ENCODE data around the gene LRRC23. TPM values are rescaled to one million over a fixed set of nuclear protein-coding genes. Genes with fewer than 3 reads are reported as not detected.
A peak's percentile ranks its signal among the peaks of the same experiment; 100 is the strongest.
"Not testable (repeated sequence)": the region's sequence is repeated elsewhere in the genome, so short reads cannot be mapped to it uniquely, and the experiment has no call there.

LRRC23 gene
- total and polyA plus RNA-seq, 2 donors from 2014 or later: 16.6 to 19.7 TPM

GRCh38 chr12:6902448-6902847, 2.2 kb upstream of the LRRC23 start:
- Histone ChIP-seq H3K9me3 (ENCODE audit: control insufficient read depth in 2 of 3, insufficient read depth in 1 of 3, low read length in 3 of 3) (no peaks in the 10 kb centered on the region), H3K9ac (ENCODE audit: low read length in 3 of 3) (no peak overlapping the region), H3K4me1 (ENCODE audit: control insufficient read depth in 2 of 3, insufficient read depth in 2 of 3, low read depth in 1 of 3, low read length in 3 of 3) (peaks cover 0 to 11% (median 3%) of the 10 kb centered on the region in 3 donors), H3K27ac (ENCODE audit: low read depth in 2 of 2, low read length in 2 of 2) (no peak overlapping the region), H3K36me3 (ENCODE audit: control insufficient read depth in 2 of 3, insufficient read depth in 3 of 3, low read length in 3 of 3) (peaks cover 0 to 4% (median 0%) of the 10 kb centered on the region in 3 donors), H3K27me3 (ENCODE audit: control insufficient read depth, insufficient read depth, low read length) (no peaks in the 10 kb centered on the region), H3K4me3 (ENCODE audit: low read length in 3 of 3) (no peak overlapping the region)
- TF ChIP-seq CTCF (IDR thresholded peaks at IDR 0.05; ENCODE audit: borderline replicate concordance, extremely low read depth, insufficient read depth): no peak
- FAIRE-seq (no peak), DNase-seq (no peak)
- intact Hi-C loops (cut with DNase I): no loop called here

- no peaks in the 10 kb centered on the region for H3K9me3 ChIP-seq (ENCODE audit: control insufficient read depth in 2 of 3, insufficient read depth in 1 of 3, low read length in 3 of 3)
- peaks cover 0 to 4% (median 0%) of the 10 kb centered on the region in 3 donors for H3K36me3 ChIP-seq (ENCODE audit: control insufficient read depth in 2 of 3, insufficient read depth in 3 of 3, low read length in 3 of 3)
- intact Hi-C loops (cut with DNase I): no loop called here
- no peak overlapping the region for H3K27ac ChIP-seq (ENCODE audit: low read depth in 2 of 2, low read length in 2 of 2)
- DNase-seq (peak in 2 of 5 donors; percentile 57 to 58), FAIRE-seq (no peak)
- no peak overlapping the region for H3K9ac ChIP-seq (ENCODE audit: low read length in 3 of 3)
- peaks cover 0 to 11% (median 3%) of the 10 kb centered on the region in 3 donors for H3K4me1 ChIP-seq (ENCODE audit: control insufficient read depth in 2 of 3, insufficient read depth in 2 of 3, low read depth in 1 of 3, low read length in 3 of 3)
- TF ChIP-seq CTCF (IDR thresholded peaks at IDR 0.05; ENCODE audit: borderline replicate concordance, extremely low read depth, insufficient read depth): no peak
- peak overlapping the region in 1 of 3 donors; percentile 89 for H3K4me3 ChIP-seq (ENCODE audit: low read length in 3 of 3)
- H3K27me3 ChIP-seq (ENCODE audit: control insufficient read depth, insufficient read depth, low read length): no peaks in the 10 kb centered on the region
Observed at GRCh38 chr12:6903722-6904121, 900 bp upstream of the LRRC23 start.

DNA sequence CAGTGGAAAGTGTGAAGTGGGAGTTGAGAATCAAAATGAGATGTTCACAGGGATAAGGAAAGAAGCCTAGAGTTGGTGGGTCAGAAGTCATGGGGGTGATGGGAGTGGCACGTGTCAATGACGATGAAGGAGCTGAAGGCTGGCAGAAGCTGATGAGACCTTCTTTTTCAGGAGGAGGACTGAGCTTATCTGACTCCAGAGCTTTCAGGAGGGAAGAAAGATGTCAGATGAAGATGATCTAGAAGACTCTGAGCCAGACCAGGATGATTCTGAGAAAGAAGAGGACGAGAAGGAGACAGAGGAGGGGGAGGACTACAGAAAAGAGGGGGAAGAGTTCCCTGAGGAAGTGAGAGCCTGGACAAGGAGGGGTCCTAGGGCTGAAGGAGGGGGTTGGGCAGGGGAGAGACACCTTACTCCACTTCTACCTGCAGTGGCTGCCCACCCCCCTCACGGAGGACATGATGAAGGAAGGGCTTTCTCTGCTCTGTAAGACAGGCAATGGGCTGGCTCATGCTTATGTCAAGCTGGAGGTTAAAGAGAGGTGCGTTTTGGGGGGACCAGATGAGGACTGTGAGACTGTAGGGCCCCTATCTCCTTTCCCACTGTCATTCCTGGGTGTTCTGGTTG, 905 bp downstream of the LRRC23 start:
- peak overlapping the region in 2 of 3 donors; percentile 89 to 96 for H3K4me3 ChIP-seq (ENCODE audit: low read length in 3 of 3)
- peak in 1 of 5 donors; percentile 32 for DNase-seq
- no peaks in the 10 kb centered on the region for H3K9me3 ChIP-seq (ENCODE audit: control insufficient read depth in 2 of 3, insufficient read depth in 1 of 3, low read length in 3 of 3)
- TF ChIP-seq CTCF (IDR thresholded peaks at IDR 0.05; ENCODE audit: borderline replicate concordance, extremely low read depth, insufficient read depth): no peak
- H3K4me1 ChIP-seq (ENCODE audit: control insufficient read depth in 2 of 3, insufficient read depth in 2 of 3, low read depth in 1 of 3, low read length in 3 of 3): peaks cover 0 to 11% (median 3%) of the 10 kb centered on the region in 3 donors
- intact Hi-C loops (cut with DNase I): no loop called here
- H3K36me3 ChIP-seq (ENCODE audit: control insufficient read depth in 2 of 3, insufficient read depth in 3 of 3, low read length in 3 of 3): peaks cover 0 to 4% (median 0%) of the 10 kb centered on the region in 3 donors
- no peaks in the 10 kb centered on the region for H3K27me3 ChIP-seq (ENCODE audit: control insufficient read depth, insufficient read depth, low read length)
- no peak for FAIRE-seq
- H3K9ac ChIP-seq (ENCODE audit: low read length in 3 of 3): peak overlapping the region in 2 of 3 donors; percentile 92 to 94
- no peak overlapping the region for H3K27ac ChIP-seq (ENCODE audit: low read depth in 2 of 2, low read length in 2 of 2)

GRCh38 chr12:6908141-6908540, 3.5 kb downstream of the LRRC23 start:
- DNase-seq; intact Hi-C loops (cut with DNase I); H3K27me3 ChIP-seq (ENCODE audit: control insufficient read depth, insufficient read depth, low read length); H3K36me3 ChIP-seq (ENCODE audit: control insufficient read depth in 2 of 3, insufficient read depth in 3 of 3, low read length in 3 of 3); H3K4me3 ChIP-seq (ENCODE audit: low read length in 3 of 3); FAIRE-seq; H3K27ac ChIP-seq (ENCODE audit: low read depth in 2 of 2, low read length in 2 of 2); H3K9me3 ChIP-seq (ENCODE audit: control insufficient read depth in 2 of 3, insufficient read depth in 1 of 3, low read length in 3 of 3); H3K9ac ChIP-seq (ENCODE audit: low read length in 3 of 3): not testable (repeated sequence)
- H3K4me1 ChIP-seq (ENCODE audit: control insufficient read depth in 2 of 3, insufficient read depth in 2 of 3, low read depth in 1 of 3, low read length in 3 of 3): peaks cover 0 to 11% (median 3%) of the 10 kb centered on the region in 3 donors
